GOT3 (cell line): ENCODE measurements around the gene ATR.
A peak's percentile ranks its signal among the peaks of the same experiment; 100 is the strongest.
"Not testable (repeated sequence)": the region's sequence is repeated elsewhere in the genome, so short reads cannot be mapped to it uniquely, and the experiment has no call there.

Experiments used
- DNase-seq: peaks from one replicate; lab custom pipeline; 2025; ENCODE audit warnings: mixed read lengths; lab: John Stamatoyannopoulos, UW

Gene ATR

DNA sequence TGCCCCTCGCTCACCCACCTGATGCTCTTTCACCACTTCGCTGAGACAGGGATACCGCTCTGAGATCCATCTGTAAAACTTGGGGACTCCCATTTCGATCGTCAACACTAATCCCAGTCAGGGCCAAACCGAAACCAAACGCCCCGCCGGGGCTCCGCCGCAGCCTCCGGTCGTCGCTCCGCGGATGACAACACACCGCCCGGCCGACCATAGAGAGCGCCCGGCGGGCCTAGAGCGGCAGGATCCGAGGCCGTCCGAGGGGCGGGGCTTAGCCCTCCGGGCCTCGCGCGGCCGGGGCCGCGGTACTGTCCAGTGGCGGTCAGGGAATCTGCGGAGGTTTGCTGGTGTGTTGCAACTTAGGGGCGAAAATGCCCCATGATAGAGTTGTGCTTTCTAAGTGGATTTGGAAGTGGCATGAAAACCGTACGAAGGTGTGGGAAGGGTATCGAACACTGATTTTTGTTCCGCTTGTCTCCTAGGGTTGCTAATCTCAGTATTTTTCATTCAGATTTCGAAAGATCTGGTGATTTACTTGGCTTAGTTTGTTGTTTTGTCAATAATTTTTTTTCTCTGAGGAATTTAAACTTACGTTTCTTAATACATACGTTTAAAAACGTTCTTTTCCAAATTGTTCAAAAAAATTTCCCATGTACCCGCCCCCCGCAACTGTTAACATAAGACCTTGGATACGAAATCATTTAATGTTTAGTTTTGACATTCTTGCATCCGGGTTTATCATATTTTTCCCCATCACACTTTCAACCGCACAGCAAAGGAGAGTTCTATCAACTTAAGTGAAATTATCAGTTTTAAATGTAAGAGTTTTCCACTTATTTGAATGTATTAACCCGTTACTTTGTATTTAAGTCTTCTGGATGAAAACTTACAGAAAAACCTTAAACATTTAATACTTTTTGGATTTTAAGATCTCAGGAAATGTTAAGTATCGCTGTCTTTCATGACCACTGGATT lies 130.4 kb downstream of the ATR start, which contains the start of gene XRN1:
TSS of gene XRN1 (minus strand) at position 186 of the 972 bp plus-strand sequence. CDS start at position 93, 93 bp downstream.
- peak; percentile 94 for DNase-seq

DNA sequence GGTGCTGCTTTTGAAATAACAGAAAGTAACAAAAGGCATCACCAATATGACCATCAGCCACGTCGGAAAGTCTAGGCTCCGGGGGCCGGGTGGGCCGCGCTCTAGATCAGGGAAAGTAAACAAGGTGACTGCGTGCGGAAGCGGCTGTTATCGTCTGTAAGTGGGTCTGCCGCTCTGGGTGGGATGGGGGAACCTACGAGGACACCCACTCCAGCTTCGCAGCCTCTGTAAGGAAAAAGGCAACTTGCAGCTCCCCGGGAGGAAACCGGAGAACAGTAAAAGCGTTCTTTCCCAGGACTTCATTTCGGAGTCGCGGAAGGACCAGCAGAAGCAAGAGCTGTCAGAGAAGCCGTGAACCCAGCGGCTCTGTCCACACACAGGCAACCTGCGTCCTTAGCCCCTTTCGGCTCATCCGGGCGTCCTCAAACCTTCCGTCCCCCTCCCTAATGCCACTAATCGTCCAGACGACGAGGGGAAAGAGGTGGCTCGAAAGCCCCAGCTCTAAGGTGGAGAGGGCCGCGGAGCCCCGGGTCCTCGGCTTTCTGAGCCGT lies 131.2 kb downstream of the ATR start:
- peak; percentile 31 for DNase-seq

DNA sequence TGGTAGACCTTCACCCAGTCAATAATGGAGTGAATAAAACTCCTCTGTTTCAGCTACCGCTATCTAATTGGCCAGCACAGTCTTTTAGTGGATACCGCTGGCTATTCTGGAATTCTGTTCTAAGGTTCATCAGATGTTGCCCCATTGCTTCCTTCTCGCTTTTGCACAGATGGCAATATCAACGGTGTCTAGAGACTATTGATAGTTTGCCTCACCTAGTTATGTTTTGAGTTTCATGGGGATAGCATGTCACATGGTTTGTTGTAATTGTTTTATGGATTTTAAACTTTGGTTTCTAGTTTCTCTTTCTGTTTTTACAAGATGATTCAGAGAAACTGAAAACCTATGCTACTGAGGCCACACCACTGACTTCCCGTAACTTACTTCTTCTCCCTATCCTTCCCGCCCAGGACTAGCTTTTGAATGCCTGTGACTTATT lies 132.7 kb downstream of the ATR start:
- no peak for DNase-seq

DNA sequence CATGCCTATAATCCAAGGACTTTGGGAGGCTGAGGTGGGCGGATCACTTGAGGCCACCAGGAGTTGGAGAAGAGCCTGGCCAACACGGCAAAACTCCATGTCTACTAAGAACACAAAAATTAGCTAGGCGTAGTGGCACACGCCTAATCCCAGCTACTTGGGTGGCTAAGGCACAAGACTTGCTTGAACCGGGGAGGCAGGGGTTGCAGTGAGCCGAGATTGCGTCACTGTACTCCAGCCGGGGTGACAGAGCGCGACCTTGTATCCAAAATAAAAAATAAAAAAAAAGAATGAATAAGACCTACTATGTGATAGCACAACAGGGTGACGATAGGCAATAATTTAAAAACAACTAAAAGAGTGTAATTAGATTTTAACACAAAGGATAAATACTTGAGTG lies 134.2 kb downstream of the ATR start:
- no peak for DNase-seq

DNA sequence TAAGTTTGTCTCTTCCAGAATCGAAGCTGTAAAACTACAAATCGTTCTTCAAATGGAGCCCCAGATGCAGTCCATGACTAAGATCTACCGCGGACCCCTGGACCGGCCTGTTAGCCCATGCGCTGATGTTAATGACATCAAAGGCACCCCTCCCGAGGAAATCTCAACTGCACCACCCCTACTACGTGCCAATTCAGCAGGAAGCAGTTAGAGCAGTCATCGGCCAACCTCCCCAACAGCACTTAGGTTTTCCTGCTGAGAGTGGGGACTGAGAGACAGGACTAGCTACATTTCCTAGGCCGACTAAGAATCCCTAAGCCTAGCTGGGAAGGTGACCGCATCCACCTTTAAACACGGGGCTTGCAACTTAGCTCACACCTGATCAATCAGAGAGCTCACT lies 135.5 kb downstream of the ATR start:
- not testable (repeated sequence) for DNase-seq

DNA sequence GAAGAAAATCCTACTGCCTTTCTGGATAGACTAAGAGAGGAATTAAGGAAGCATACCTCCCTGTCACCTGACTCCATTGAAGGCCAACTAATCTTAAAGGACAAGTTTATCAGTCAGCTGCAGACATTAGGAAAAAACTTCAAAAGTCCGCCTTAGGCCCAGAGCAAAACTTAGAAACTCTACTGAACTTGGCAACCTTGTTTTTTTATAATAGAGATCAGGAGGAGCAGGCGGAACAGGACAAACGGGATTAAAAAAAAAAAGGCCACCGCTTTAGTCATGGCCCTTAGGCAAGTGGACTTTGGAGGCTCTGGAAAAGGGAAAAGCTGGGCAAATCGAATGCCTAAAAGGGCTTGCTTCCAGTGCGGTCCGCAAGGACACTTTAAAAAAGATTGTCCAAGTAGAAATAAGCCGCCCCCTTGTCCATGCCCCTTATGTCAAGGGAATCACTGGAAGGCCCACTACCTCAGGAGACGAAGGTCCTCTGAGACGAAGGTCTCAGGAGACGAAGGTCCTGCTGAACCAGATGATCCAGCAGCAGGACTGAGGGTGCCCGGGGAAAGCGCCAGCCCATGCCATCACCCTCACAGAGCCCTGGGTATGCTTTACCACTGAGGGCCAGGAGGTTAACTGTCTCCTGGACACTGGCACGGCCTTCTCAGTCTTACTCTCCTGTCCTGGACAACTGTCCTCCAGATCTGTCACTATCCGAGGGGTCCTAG lies 138.9 kb downstream of the ATR start:
- not testable (repeated sequence) for DNase-seq

DNA sequence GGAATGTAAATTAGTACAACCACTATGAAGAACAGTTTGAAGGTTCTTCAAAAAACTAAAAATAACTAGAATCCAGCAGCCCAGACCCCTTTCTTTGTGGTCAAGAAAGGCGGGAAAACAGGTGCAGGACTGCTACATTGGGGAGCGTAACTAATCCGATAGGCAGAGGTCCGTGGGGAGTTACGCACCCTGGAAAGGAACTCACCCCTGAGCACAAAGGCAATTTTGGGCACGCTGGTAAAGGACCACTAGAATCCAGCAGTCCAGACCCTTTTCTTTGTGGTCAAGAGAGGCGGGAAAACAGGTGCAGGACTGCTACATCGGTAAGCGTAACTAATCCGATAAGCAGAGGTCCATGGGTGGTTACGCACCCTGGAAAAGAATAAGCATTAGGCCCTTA lies 140.4 kb downstream of the ATR start:
- DNase-seq, result not testable (repeated sequence)

DNA sequence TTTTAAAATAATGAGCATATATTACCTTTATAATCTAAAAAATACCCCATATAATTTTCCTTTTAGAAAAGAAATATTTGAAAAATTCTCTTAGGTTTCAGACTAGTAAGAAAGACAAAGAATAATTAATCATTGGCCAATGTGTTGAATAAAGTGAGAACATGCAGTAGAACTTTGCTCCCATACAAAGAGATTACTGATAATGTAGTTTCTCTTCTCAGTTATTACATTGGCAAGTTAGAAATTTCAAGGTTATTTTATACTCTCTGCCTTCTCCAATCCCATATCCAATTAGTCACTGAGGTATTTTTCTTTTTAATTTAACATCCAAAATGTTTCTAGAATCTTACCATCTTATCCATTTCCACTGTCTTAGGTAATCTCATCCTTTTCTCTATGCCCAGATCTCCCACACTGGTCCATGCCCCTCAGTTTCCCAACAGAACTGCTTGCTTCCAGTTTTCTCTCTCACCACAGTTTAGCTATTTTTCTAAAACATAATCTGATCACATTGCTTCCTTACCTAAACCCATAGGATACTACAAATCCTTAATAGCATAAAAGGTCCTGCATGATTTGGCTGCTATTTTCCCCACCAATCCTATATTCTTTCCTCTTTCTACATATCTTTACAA lies 141.5 kb downstream of the ATR start:
- no peak for DNase-seq

DNA sequence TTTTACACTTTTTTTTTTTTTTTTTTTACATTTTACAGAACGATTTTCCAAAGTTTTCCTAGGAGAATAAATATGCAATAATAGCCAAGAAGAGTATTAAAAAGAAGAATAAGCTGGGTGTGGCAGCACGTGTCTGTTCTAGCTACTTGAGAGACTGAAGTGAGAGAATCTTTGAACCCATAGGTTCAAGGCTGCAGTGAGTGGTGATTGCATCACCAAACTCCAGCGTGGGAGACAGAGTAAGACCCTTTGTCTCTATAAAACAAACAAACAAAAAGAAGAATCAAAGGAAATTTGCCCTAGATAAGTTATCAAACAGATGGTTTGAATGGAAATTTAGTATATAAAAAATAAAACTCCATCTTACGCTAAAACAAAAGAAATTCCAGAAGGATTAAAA lies 144.0 kb downstream of the ATR start:
- DNase-seq, result no peak

DNA sequence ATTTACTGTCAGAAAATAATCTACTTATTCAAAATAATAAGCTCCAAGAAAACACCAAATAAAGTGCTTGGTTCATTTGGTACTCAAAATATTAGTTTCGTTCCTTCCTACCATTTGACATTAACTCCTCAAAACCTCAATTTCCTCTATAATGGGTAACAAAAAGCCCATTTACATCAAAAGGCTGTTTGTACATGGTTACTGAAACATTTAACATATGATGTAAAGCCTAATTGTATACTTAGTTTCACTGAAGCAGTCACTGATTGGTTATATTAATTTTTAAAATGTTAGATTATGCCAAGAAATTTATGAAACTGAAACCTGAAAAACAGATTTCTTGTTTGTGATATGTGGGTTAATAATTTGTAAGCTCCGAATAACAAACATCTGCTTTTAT lies 145.4 kb downstream of the ATR start:
- no peak for DNase-seq

DNA sequence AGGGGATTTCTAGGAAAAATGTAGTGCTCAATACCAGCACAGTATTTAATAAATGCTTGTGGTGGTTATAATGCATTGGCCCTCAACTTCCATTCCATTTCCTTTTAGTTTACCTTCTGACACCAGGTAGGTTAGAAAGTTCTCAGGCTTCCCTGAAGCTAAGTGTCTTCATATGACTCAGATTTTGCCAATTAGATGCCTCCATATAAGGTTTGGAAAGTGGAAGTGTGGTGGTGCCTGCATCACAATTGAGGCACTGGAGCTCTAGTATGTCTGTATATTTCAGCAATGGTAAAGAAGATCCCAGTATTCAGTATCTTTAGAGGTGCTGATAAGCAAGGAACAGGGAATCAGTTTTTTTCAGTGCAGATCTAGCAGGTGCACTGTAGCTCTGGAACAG lies 149.0 kb downstream of the ATR start:
- DNase-seq, result no peak

DNA sequence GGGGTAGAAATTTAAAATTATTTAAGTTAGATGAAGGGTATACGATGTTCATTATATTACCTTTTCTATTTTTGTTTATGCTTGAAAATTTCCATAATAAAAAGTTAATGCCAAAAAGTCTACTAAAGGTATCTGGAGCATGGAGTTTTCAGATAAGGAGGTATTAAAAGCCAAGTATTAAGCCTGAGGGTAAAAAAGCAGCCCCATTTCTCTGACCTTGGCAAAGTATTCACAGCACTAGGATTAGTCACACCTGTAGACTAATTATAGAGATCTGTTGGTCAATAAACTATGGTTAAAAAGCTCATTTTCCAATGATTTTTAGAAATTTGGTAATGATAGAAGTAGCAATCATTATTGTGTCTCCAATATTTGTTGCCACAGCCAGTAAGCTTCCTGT lies 153.8 kb downstream of the ATR start:
- no peak for DNase-seq

DNA sequence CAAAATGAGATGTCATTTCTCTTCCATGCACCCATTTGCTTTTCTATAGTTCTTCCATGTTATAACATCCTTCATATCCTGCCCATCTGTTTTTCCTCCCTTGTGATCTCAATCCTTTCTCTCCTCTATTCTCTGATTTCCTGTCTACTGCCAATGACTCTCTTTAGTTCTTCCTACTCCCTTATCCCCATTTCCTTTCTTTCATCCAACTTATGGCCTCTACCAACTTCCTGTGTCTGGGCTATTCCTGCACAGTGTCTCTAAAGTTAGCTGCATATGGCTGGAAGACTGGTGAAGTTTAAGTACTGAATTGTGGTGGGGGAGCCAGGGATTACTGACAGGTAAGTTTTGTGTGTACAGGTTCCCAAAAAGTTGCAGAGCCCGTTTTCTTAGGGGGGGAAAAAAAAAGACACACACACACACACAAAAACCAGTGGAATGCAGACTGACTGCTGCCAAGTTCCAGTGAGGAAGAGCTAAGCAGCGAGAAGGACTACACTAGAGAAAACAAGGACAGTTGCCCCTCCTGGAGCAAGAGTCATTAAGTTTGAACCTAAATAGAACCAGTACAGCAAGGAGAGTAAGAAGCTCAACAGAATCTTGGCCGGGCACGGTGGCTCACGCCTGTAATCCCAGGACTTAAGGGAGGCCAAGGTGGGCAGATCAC lies 159.5 kb downstream of the ATR start:
- DNase-seq, result no peak

DNA sequence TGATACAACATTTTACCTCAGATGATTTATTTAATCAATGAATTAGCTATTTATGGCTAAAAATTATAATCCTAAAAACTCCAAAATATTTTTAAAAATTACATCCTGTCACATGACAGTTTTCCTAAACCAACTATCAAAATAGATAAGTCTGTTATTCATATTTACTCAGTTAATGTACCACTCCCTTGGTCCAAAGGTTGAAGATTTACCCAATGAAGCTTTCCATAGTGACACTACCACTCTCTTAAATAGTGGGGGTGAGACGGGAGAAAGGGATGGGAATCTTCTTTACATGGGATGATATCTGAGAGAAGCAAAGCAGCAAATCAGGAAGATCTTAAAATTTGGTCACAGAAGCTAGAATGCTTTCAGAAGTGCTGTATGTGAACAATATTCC lies 161.2 kb downstream of the ATR start:
- DNase-seq, result no peak

DNA sequence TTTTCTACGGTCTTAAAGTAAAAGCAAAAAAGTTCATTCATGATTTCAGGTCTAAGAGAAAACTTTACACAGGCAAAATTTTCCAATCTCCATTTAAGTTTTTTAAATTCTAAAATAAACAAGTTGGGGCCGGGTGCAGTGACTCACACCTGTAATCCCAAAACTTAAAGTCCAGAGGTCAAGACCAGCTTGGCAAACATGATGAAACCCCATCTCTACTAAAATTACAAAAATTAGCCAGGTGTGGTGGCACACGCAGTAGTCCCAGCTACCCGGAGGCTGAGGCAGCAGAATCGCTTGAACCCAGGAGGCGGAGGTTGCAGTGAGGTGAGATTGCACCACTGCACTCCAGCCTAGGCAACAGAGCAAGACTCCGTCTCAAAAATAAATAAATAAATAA lies 178.0 kb downstream of the ATR start:
- DNase-seq, result not testable (repeated sequence)
